Measurements from ENCODE around the gene SCD. TPM values are rescaled to one million over a fixed set of nuclear protein-coding genes. Genes with fewer than 3 reads are reported as not detected.

The SCD gene
- total RNA-seq, 1 donor, result 1.9 TPM

DNA sequence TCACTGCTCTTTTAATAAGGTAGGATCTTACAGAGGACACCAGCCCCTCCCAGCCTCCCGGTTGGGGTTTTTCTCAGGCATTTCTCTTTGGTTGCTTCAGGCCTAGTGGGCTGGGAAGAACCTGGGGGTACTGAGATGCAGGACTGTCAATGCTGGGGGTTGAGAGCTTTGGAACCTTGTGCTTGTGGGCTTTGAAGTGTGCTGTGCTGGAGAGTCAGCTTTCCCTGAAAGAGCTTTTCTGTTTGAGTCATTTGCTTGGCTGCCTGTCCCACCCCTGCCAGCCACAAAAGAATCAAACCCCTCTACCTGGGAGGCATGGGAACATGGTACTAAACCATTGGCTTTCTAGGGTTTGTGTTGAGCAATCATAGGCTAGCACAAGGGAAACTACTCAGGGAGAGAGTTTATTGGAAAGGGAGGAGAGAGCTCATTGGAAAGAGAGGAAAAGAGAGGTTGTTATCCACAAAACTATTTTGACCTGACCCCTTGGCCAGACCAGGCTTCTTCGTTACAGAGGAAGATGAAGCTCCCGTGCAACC, 1.4 kb downstream of the SCD start:
- Histone ChIP-seq H3K4me3 (ENCODE audit: low read length) (no peak overlapping the region), H3K4me1 (ENCODE audit: insufficient read depth, low read length) (peaks cover 24% of the 10 kb centered on the region), H3K9me3 (ENCODE audit: low read depth, low read length) (no peaks in the 10 kb centered on the region), H3K27me3 (ENCODE audit: insufficient read depth, low read length) (no peaks in the 10 kb centered on the region)

- Histone ChIP-seq H3K27me3 (ENCODE audit: insufficient read depth, low read length) (no peaks in the 10 kb centered on the region), H3K4me1 (ENCODE audit: insufficient read depth, low read length) (peaks cover 24% of the 10 kb centered on the region), H3K4me3 (ENCODE audit: low read length) (no peak overlapping the region), H3K9me3 (ENCODE audit: low read depth, low read length) (no peaks in the 10 kb centered on the region)
Measured at GRCh38 chr10:100349087-100349486, 2.1 kb downstream of the SCD start.

DNA sequence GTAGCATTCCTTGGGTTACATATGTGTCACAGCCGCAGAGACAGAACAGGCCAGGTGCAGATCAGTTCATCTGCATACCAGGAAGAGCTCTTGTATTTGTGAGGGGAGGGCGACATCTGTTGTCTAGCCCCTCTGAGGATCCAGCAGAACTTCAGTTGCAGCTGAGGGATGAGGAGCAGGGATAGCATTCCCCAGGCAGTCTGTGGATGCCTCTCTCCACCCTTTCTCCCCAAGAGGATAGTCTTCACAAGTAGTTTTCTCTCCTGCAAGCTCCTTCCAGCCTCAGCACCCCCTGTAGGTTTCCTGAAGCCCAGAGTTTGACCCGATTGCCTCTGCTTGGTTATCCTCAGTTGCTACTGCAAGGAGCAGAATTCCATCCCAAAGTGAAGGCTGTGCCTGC, 2.6 kb downstream of the SCD start:
- Histone ChIP-seq H3K4me1 (ENCODE audit: insufficient read depth, low read length) (peaks cover 24% of the 10 kb centered on the region), H3K27me3 (ENCODE audit: insufficient read depth, low read length) (no peaks in the 10 kb centered on the region), H3K4me3 (ENCODE audit: low read length) (no peak overlapping the region), H3K9me3 (ENCODE audit: low read depth, low read length) (no peaks in the 10 kb centered on the region)

DNA sequence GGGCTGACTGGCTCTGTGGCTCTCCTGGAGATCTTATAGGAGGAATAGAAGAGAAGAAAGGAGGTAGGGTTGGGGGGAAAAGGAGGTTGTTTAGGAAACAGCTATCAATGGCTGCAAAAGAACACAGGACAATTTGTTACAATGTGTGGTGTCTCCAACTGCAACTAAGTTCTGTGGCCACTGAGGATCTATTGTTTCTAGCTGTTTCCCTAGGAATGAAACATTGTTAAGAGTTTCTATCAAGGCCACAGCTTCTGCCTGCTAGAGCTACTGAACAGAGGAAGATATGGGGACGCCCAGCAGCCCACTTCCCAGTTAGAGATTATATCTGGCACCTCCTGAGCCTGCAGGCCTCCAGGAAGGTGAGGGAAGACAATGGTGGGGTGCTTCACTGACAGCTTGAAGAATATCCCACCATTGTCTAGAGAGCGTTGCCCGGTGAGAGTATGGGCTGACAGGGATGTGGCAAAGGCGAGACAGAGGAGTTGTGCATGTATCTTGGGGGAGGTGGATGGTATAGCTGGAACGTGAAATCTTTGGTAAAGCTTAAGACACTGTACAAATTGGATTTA, 4.0 kb downstream of the SCD start:
- Histone ChIP-seq H3K4me3 (ENCODE audit: low read length) (no peak overlapping the region), H3K27me3 (ENCODE audit: insufficient read depth, low read length) (no peaks in the 10 kb centered on the region), H3K9me3 (ENCODE audit: low read depth, low read length) (no peaks in the 10 kb centered on the region), H3K4me1 (ENCODE audit: insufficient read depth, low read length) (peaks cover 21% of the 10 kb centered on the region)

GRCh38 chr10:100353770-100354485, 6.9 kb downstream of the SCD start:
- no peaks in the 10 kb centered on the region for H3K27me3 ChIP-seq (ENCODE audit: insufficient read depth, low read length)
- peaks cover 5% of the 10 kb centered on the region for H3K4me1 ChIP-seq (ENCODE audit: insufficient read depth, low read length)
- H3K4me3 ChIP-seq (ENCODE audit: low read length), result no peak overlapping the region
- H3K9me3 ChIP-seq (ENCODE audit: low read depth, low read length), result no peaks in the 10 kb centered on the region

GRCh38 chr10:100355086-100355485, 8.1 kb downstream of the SCD start:
- Histone ChIP-seq H3K4me3 (ENCODE audit: low read length) (no peak overlapping the region), H3K9me3 (ENCODE audit: low read depth, low read length) (no peaks in the 10 kb centered on the region), H3K27me3 (ENCODE audit: insufficient read depth, low read length) (no peaks in the 10 kb centered on the region), H3K4me1 (ENCODE audit: insufficient read depth, low read length) (peaks cover 5% of the 10 kb centered on the region)

DNA sequence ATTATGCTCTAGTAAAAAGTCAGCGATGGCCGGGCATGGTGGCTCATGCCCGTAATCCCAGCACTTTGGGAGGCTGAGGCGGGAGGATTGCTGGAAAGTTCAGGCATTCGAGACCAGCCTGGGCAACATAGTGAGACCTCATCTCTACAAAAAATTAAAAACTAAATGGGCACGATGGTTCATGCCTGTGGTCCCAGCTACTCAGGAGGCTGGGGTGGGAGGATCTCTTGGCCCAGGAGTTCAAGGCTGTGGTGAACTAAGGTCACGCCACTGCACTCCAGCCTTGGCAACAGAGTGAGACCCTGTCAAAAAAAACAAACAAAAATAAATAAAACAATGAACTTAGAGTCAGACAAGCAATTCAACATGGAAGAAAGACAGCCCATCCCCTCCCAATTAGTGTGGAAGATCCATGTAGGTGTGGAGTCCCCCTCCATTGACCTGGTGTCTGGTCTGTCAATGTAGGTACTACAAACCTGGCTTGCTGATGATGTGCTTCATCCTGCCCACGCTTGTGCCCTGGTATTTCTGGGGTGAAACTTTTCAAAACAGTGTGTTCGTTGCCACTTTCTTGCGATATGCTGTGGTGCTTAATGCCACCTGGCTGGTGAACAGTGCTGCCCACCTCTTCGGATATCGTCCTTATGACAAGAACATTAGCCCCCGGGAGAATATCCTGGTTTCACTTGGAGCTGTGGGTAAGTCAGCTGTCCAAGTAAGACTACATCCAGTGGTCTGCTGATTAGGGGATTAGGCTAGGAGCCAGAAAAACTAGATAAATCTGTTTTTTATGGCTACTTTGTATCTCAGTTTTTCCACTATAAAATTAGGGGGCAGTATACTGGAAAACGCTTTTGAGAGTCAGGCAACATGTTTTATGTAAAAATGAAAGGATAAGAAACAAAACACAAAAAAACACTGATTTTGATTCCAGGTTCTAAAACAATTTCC, 9.3 kb downstream of the SCD start:
- Histone ChIP-seq H3K4me3 (ENCODE audit: low read length) (no peak overlapping the region), H3K27me3 (ENCODE audit: insufficient read depth, low read length) (no peaks in the 10 kb centered on the region), H3K4me1 (ENCODE audit: insufficient read depth, low read length) (no peaks in the 10 kb centered on the region), H3K9me3 (ENCODE audit: low read depth, low read length) (no peaks in the 10 kb centered on the region)

- H3K4me3 ChIP-seq (ENCODE audit: low read length), result no peak overlapping the region
- H3K4me1 ChIP-seq (ENCODE audit: insufficient read depth, low read length), result no peaks in the 10 kb centered on the region
- H3K9me3 ChIP-seq (ENCODE audit: low read depth, low read length), result no peaks in the 10 kb centered on the region
- H3K27me3 ChIP-seq (ENCODE audit: insufficient read depth, low read length), result no peaks in the 10 kb centered on the region
Measured at GRCh38 chr10:100357059-100357858, 10.2 kb downstream of the SCD start.

DNA sequence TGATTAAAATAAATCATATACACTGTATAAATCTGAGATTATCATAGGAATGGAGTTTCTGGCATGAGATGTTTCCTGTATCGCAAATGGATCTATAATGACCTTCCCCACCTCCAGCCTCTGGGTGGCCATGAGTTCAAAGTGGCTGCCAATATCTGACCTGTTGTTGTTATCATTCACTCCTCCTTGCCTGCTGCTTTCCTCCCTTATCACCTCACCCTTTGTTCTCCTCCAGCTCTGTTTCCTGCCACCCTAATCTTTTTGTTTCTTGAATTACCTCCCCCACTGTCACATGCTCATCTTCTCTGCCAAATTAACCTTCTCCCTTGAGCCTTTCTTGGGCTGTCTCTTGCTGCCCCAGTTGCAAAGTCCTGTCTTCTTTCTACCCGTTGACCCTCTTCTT, 12.0 kb downstream of the SCD start:
- Histone ChIP-seq H3K4me1 (ENCODE audit: insufficient read depth, low read length) (no peaks in the 10 kb centered on the region), H3K4me3 (ENCODE audit: low read length) (no peak overlapping the region), H3K9me3 (ENCODE audit: low read depth, low read length) (no peaks in the 10 kb centered on the region), H3K27me3 (ENCODE audit: insufficient read depth, low read length) (no peaks in the 10 kb centered on the region)

GRCh38 chr10:100359529-100360150, 12.6 kb downstream of the SCD start:
- Histone ChIP-seq H3K27me3 (ENCODE audit: insufficient read depth, low read length) (no peaks in the 10 kb centered on the region), H3K4me3 (ENCODE audit: low read length) (no peak overlapping the region), H3K4me1 (ENCODE audit: insufficient read depth, low read length) (no peaks in the 10 kb centered on the region), H3K9me3 (ENCODE audit: low read depth, low read length) (no peaks in the 10 kb centered on the region)

GRCh38 chr10:100360234-100360633, 13.2 kb downstream of the SCD start:
- no peaks in the 10 kb centered on the region for H3K4me1 ChIP-seq (ENCODE audit: insufficient read depth, low read length)
- H3K27me3 ChIP-seq (ENCODE audit: insufficient read depth, low read length), result no peaks in the 10 kb centered on the region
- no peaks in the 10 kb centered on the region for H3K9me3 ChIP-seq (ENCODE audit: low read depth, low read length)
- no peak overlapping the region for H3K4me3 ChIP-seq (ENCODE audit: low read length)

DNA sequence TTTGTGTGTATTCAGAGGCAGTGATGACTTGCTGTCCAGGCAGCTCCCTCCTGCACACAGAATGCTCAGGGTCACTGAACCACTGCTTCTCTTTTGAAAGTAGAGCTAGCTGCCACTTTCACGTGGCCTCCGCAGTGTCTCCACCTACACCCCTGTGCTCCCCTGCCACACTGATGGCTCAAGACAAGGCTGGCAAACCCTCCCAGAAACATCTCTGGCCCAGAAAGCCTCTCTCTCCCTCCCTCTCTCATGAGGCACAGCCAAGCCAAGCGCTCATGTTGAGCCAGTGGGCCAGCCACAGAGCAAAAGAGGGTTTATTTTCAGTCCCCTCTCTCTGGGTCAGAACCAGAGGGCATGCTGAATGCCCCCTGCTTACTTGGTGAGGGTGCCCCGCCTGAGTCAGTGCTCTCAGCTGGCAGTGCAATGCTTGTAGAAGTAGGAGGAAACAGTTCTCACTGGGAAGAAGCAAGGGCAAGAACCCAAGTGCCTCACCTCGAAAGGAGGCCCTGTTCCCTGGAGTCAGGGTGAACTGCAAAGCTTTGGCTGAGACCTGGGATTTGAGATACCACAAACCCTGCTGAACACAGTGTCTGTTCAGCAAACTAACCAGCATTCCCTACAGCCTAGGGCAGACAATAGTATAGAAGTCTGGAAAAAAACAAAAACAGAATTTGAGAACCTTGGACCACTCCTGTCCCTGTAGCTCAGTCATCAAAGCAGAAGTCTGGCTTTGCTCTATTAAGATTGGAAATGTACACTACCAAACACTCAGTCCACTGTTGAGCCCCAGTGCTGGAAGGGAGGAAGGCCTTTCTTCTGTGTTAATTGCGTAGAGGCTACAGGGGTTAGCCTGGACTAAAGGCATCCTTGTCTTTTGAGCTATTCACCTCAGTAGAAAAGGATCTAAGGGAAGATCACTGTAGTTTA, 15.8 kb downstream of the SCD start:
- Histone ChIP-seq H3K4me1 (ENCODE audit: insufficient read depth, low read length) (no peaks in the 10 kb centered on the region), H3K4me3 (ENCODE audit: low read length) (no peak overlapping the region), H3K27me3 (ENCODE audit: insufficient read depth, low read length) (no peaks in the 10 kb centered on the region), H3K9me3 (ENCODE audit: low read depth, low read length) (no peaks in the 10 kb centered on the region)

- H3K4me3 ChIP-seq (ENCODE audit: low read length), result no peak overlapping the region
- no peaks in the 10 kb centered on the region for H3K9me3 ChIP-seq (ENCODE audit: low read depth, low read length)
- H3K27me3 ChIP-seq (ENCODE audit: insufficient read depth, low read length), result no peaks in the 10 kb centered on the region
- H3K4me1 ChIP-seq (ENCODE audit: insufficient read depth, low read length), result no peaks in the 10 kb centered on the region
Measured at GRCh38 chr10:100364175-100364574, 17.1 kb downstream of the SCD start.
